SKM-1 treated with dmso at 0.1 percent for 144 hours (cell line): Measurements from ENCODE around the gene BRD7.

Experiments used
- DNase-seq: peaks from one replicate; lab custom pipeline; 2025; ENCODE audit not compliant: unreplicated experiment; lab: John Stamatoyannopoulos, UW

Gene BRD7

DNA sequence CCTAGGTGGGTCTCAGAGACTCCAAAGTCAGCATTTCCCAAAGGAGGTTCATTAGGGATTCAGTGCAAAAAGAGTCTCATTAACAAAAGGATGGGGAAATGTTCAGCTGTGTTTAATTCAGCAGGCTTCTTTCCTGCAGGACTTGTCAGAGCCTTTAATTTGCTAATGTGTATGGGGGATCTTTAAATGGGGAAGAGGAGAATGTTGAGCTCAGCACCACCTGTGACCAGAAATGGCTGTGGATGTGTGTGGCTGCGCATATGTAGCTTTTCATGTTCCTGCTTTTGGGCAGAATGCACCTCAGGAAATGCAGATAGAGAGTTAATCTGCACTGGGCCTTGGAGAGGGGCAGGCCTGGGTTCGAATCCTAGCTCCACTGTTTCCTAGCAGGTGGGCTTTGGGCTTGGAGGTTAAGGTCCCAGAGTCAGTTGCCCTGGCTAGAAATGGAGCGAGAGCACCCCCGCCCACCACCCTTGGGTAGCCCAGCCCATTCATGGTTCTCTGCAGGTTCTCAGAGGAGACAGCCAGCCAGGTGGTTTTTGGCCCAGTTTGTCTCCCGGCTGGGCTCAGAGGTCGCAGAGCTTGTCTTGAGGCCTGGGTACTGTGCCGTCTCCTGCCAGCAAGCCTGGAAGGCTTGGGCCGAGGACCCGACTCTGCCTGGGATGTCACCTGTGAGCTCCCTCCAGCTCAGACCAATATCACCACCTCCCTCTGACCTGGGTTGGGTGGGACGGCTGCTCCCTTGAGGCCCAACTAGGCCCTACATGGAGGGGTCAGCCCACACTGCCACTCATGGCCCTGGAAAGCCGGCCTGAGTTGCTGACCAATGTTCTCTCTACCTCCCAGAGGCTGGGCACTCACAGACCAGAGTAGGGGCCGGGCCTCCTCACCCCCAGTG, 93.1 kb downstream of the BRD7 start:
- no peak for DNase-seq

GRCh38 chr16:50275098-50275415, 93.7 kb downstream of the BRD7 start:
- DNase-seq: no peak

GRCh38 chr16:50274326-50275097, 94.3 kb downstream of the BRD7 start:
- DNase-seq: no peak

DNA sequence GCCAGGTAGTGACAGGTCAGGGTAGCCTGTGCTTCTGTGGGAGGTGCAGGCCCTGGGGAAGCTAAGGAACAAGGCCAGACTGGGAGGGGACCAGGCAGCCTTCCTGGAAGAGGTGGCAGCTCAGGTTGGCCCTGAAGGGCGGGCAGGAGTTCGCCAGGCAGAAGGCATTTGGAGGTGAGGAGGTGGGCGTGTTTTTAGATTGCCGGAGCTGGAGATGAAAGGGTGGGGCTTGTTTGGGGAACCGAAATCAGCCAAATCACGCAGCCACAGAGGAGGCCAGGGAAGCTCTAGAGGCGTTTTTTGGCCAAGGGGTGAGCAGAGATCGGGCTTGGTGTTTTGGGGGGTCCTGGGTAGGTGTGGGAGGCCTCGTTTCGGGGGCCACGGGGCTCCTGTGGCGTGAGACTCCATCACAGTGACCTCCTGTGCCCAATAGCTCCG, 94.9 kb downstream of the BRD7 start:
- DNase-seq: peak; percentile 69

DNA sequence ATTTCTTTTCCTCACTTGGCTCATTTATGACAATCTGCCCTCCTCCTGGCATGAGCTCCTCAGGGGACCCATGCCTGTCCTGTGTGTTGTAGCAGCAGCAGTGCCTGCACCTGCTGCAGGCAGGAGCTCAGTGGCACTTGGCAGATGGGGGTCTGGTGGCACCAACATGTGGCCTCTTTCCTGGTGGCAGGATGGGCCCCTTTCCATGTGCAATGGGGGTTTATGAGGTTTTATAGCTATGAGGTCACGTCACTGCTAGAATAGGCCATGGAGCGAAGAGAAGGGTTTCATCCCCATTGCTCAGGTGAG, 95.5 kb downstream of the BRD7 start:
- DNase-seq: no peak

DNA sequence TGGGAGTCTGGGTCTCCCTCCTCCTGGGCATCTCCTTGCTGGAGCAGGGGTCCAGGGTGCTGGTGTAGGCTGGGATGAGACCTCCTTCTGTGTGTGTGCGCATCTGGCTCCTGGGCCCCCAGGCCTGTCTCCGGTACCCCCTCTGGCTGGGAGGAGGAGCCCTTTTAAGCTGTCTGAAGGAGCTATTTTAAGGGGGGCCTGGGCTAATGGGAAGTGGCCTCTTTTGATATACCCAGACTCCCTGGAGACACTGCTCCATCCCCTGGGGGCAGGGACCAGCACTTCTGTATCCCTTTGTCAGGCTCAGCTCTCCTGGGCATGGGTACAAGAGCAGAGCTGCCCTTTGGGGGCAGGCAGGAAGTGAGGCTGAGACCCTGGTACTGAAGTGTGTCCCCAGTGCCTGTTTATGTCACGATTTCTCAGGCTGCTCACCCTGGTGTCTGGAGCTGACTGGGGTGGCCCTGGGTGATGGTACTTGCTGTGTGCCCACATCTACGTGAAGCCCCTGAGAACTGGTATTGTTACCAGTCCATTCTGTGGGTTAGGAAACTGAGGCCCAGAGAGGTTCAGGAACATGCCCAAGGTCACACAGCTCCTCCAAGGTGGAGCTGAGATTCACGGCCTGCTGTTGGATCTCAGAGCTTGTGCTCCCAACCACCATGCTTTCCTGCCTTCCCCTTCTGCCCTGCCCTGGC, 96.0 kb downstream of the BRD7 start:
- DNase-seq: no peak

DNA sequence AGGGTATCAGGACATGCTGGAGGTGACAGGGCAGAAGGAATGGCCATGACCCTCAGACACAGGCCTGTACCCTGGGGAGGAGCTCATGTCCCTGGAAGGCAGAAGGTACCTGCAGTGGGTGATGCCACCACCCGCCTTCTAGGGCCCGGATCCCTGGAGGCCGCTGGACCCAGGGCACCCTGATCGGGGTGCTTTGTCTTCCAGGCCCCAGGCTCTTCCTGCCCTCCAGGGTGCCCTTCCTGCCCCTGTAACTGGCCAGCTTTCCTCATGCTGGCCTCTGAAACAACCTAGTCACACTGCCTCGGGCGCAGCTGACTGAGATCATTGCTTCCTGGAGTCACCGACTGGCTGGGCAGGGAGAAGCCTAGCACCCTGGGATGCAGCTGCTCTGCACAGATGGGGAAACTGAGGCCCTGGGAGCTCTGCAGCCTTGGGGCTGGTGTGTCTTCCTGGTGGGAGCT, 96.6 kb downstream of the BRD7 start:
- DNase-seq: no peak

- no peak for DNase-seq
Observed at GRCh38 chr16:50271148-50272041, 97.4 kb downstream of the BRD7 start.

GRCh38 chr16:50270510-50271147, 98.2 kb downstream of the BRD7 start:
- peak; percentile 44 for DNase-seq

DNA sequence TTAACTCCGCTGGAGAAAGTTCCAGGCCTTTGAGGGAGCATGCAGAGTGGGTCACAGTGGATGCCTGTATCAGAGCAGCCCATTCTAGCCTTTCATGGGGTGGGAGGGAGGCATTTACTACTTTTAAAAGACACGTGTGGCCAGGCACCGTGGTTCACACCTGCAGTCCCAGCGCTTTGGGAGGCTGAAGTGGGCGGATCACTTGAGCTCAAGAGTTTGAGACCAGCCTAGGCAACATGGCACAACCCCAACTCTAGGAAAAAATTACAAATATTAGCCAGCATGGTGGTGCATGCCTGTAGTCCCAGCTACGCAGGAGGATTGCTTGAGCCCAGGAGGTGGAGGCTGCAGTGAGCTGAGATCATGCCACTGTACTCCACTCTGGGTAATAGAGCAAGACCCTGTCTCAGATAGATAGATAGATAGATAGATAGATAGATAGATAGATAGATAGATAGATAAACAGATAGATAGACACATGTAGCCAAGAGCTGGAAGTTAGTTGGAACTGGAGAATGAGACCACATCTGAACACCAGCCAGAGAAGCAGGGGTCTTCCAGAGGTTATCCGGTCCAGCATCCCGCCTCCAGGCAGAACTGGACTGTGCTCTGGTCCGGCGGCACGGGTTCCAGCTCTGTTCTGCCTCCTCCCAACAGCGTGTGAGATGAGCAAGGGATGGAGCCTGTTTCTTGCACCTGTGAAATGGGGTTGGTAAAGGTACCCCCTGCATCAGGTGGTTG, 98.8 kb downstream of the BRD7 start:
- no peak for DNase-seq

- DNase-seq: no peak
Observed at GRCh38 chr16:50269061-50269705, 99.6 kb downstream of the BRD7 start.

DNA sequence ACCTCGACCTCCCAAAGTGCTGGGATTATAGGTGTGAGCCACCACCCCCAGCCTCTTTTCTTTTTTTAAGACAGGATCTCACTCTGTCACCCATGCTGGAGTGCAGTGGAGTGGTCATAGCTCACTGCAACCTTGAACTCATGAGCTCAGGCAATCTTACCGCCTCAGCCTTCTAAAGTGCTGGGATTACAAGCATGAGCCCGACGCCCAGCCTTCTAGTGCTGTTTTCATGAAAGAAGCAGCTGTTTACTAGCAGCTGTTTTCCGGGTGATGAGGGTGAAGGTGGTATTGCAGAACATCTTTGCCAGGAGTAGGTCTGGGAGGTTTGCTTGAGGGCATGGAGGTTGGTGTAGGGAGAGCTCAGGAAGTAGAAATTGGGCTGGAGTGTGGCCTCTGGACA, 100.4 kb downstream of the BRD7 start:
- no peak for DNase-seq

- DNase-seq: no peak
Observed at GRCh38 chr16:50267651-50268050, 101.1 kb downstream of the BRD7 start.

DNA sequence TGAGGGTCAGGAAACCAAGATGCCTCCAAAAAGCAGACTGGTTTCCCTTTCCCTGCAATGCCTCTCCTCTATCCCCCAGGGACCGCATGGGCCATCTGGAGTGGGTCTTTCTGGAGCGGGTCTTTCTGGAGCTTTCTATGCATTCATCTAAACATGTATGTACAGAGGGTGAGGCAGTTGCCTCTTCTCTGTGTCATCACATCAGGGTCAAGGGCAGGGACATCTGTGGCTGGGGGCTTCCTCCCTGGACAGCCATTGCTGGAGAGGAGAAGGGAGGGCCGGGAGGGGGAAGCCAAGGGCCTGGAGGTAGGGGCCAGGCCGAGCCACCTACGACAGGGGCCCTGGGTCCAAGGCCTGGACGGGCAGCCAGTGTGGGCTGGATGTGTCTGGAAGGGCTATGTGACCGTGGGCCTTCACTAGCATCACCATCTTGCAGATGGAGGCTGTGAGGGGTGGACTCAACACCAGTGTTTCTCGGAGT, 101.6 kb downstream of the BRD7 start:
- DNase-seq: no peak

DNA sequence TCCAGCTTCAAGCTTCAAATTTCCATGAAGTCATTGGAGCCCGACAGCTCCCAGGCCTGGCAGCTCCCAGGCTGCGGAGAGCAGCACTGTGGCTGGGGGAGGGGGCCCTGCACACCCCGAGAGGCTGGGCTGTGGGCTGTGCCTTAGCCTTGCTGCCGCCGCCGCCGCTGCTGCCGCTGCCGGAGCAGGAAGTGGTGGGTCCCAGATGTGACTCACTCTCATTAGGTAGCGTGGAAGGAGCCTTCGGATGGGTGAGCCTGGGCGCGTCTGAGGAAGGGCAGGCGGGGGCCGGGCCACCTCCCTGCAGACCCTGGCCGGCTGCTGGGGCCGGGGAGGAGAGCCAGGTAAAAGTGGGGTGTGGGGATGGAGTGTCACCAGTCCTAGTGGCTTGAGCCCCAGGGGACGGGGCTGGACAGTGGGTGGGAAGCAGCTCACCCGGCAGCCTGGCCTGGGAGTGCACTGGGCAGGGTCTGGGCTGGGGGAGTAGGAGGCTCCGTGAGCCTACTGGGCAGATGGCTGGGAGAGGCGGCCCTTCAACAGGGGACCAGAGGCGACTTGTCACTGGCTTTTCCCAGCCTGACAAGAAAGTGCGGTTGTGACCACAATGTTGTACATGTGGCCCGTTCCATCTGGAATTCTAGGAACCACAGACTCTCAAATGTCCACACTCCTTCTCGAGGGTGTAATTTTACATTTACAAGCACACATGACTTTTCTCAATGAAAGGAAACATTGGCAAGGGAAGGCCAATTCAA, 102.3 kb downstream of the BRD7 start, which contains the start of gene ADCY7:
ADCY7 (plus strand) TSS at position 215 of the 755 bp plus-strand sequence. CDS start 21,629 bp downstream, outside the sequence.
- peak; percentile 85 for DNase-seq
